Neuronal stem cell (in vitro differentiated cells): ENCODE measurements around the gene SMCHD1.

ENCODE experiments used
- DNase-seq: peaks from one replicate; pipeline ENCODE4 v3.0.0-alpha.2; 2013; ENCODE audit warnings: low spot score
- H2AFZ ChIP-seq: one replicate; pipeline ENCODE4 v1.6.1; 2013; ENCODE audit warnings: mild to moderate bottlenecking, low read length, inconsistent platforms
- H2AK5ac ChIP-seq: 2 replicates; pipeline ENCODE4 v1.6.1; 2013; ENCODE audit warnings: low read depth, mild to moderate bottlenecking, inconsistent platforms, low read length, moderate library complexity, mixed read lengths
- H2BK120ac ChIP-seq: 2 replicates; pipeline ENCODE4 v1.6.1; 2013; ENCODE audit warnings: low read depth, mild to moderate bottlenecking, inconsistent platforms, low read length, moderate library complexity, mixed read lengths
- H2BK12ac ChIP-seq: one replicate; pipeline ENCODE4 v1.6.1; 2013; ENCODE audit warnings: low read length, inconsistent platforms
- H2BK15ac ChIP-seq: 2 replicates; pipeline ENCODE4 v1.6.1; 2013; ENCODE audit warnings: mild to moderate bottlenecking, low read length, inconsistent platforms, mixed read lengths
- H2BK5ac ChIP-seq: one replicate; pipeline ENCODE4 v1.6.1; 2013; ENCODE audit warnings: inconsistent platforms, mild to moderate bottlenecking, low read length, moderate library complexity
- H3K14ac ChIP-seq: one replicate; pipeline ENCODE4 v1.6.1; 2013; ENCODE audit warnings: low read length, inconsistent platforms
- H3K18ac ChIP-seq: 2 replicates; pipeline ENCODE4 v1.6.1; 2013; ENCODE audit warnings: low read length, inconsistent platforms
- H3K23ac ChIP-seq: 2 replicates; pipeline ENCODE4 v1.6.1; 2013; ENCODE audit warnings: low read depth, mild to moderate bottlenecking, mixed read lengths, low read length, inconsistent platforms; ENCODE audit not compliant: poor library complexity
- H3K27ac ChIP-seq: replicated peaks from 3 replicates; pipeline ENCODE4 v1.5.1; 2013; ENCODE audit warnings: low read length, inconsistent platforms
- H3K27me3 ChIP-seq, 3 experiments: 2 replicates each; pipeline ENCODE4 v1.6.1; 2013; ENCODE audit warnings: low read length in 3 of 3, mild to moderate bottlenecking in 2 of 3, inconsistent platforms in 1 of 3, low read depth in 1 of 3, mixed read lengths in 1 of 3, moderate library complexity in 1 of 3; ENCODE audit not compliant: control insufficient read depth in 3 of 3, insufficient read depth in 3 of 3
- H3K36me3 ChIP-seq, 2 donors: replicated peaks in 1 of 2; 2 replicates each; pipeline ENCODE4 v1.6.1; 2013; ENCODE audit warnings: low read length in 2 of 2; ENCODE audit not compliant: control insufficient read depth in 2 of 2, insufficient read depth in 2 of 2
- H3K4ac ChIP-seq: 2 replicates; pipeline ENCODE4 v1.6.1; 2013; ENCODE audit warnings: inconsistent platforms, mild to moderate bottlenecking, low read length, moderate library complexity
- H3K4me1 ChIP-seq, 2 donors: 1 replicate in 1 of 2; 2 replicates in 1 of 2; pipeline ENCODE4 v1.6.1; 2013; ENCODE audit warnings: low read length in 2 of 2, low read depth in 1 of 2; ENCODE audit not compliant: control insufficient read depth in 2 of 2, insufficient read depth in 1 of 2
- H3K4me2 ChIP-seq: one replicate; pipeline ENCODE4 v1.6.1; 2013; ENCODE audit warnings: mild to moderate bottlenecking, low read length, inconsistent platforms; ENCODE audit not compliant: insufficient read depth, poor library complexity, severe bottlenecking
- H3K4me3 ChIP-seq, 2 donors: 2 replicates each; pipeline ENCODE4 v1.5.1; 2013; ENCODE audit warnings: low read length in 2 of 2, mild to moderate bottlenecking in 2 of 2, inconsistent platforms in 1 of 2, moderate library complexity in 1 of 2
- H3K79me1 ChIP-seq: one replicate; pipeline ENCODE4 v1.6.1; 2013; ENCODE audit warnings: low read depth, mild to moderate bottlenecking, inconsistent platforms, low read length, moderate library complexity
- H3K9ac ChIP-seq: one replicate; pipeline ENCODE4 v1.6.1; 2013; ENCODE audit warnings: mild to moderate bottlenecking, low read depth, low read length, inconsistent platforms; ENCODE audit not compliant: poor library complexity
- H3K9me3 ChIP-seq, 2 donors: replicated peaks in 1 of 2; 2 replicates each; pipeline versions ENCODE3 to v1.6.1; 2013; ENCODE audit warnings: low read length in 2 of 2, mild to moderate bottlenecking in 2 of 2, inconsistent platforms in 1 of 2, low read depth in 1 of 2, mixed read lengths in 1 of 2, moderate library complexity in 1 of 2; ENCODE audit not compliant: control insufficient read depth in 2 of 2, insufficient read depth in 1 of 2
- H4K8ac ChIP-seq: one replicate; pipeline ENCODE4 v1.6.1; 2013; ENCODE audit warnings: low read depth, mild to moderate bottlenecking, inconsistent platforms, low read length, moderate library complexity
- H4K91ac ChIP-seq: one replicate; pipeline ENCODE4 v1.6.1; 2013; ENCODE audit warnings: low read length, low read depth, mild to moderate bottlenecking, inconsistent platforms; ENCODE audit not compliant: poor library complexity
- WGBS, 2 donors: extraction: QIAGEN DNeasy Blood & Tissue Kit; methylation state at CpG; one replicate each; pipeline ENCODE4 v1.1.7; 2013; ENCODE audit warnings: missing lambda C conversion rate in 2 of 2, mixed read lengths in 1 of 2; ENCODE audit not compliant: insufficient read length in 2 of 2, insufficient replicate concordance in 1 of 2; ENCODE audit errors: extremely low coverage in 2 of 2; 5-methylcytosine and 5-hydroxymethylcytosine counted together

SMCHD1 gene

DNA sequence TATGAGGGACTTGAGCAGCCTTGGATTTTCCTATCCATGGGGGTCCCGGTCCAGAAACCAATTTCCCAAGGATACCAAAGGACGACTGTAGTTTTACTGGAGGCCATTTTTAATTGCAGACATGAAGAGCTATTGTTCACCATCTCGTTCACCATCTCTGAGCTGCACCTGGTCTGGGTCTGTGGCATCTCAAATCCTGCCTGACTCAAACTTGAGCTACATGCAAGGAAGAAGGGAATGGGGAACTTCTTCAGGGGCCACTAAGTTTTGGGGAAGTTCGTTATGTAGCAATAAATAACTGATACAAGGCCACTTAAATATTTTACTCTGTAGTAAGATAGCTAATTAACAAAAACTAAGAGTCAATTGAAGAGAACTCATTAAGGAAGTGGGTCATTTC lies 2.1 kb upstream of the SMCHD1 start:
- H3K18ac ChIP-seq = no peak overlapping the region
- H3K9me3 ChIP-seq = no peaks in the 10 kb centered on the region
- no peak overlapping the region for H3K14ac ChIP-seq
- no peak overlapping the region for H2BK5ac ChIP-seq
- H3K27me3 ChIP-seq = peaks cover 0 to 12% (median 0%) of the 10 kb centered on the region in 3 experiments
- no peak overlapping the region for H3K9ac ChIP-seq
- H3K27ac ChIP-seq = no peak overlapping the region
- H3K4ac ChIP-seq = no peak overlapping the region
- H3K4me2 ChIP-seq = no peak overlapping the region
- H2BK15ac ChIP-seq = no peak overlapping the region
- no peak overlapping the region for H2BK12ac ChIP-seq
- H3K79me1 ChIP-seq = peaks cover 8% of the 10 kb centered on the region
- WGBS, 2 donors = no CpG with 5 or more reads among the region's 4 CpGs
- peaks cover 0 to 5% of the 10 kb centered on the region in 2 donors for H3K36me3 ChIP-seq
- H2BK120ac ChIP-seq = no peak overlapping the region
- H2AFZ ChIP-seq = no peak overlapping the region
- H4K91ac ChIP-seq = no peak overlapping the region
- no peak overlapping the region for H2AK5ac ChIP-seq
- no peak overlapping the region for H3K4me3 ChIP-seq
- H3K4me1 ChIP-seq = peaks cover 2% of the 10 kb centered on the region in 2 donors
- DNase-seq = no peak
- H3K23ac ChIP-seq = no peak overlapping the region
- no peak overlapping the region for H4K8ac ChIP-seq

DNA sequence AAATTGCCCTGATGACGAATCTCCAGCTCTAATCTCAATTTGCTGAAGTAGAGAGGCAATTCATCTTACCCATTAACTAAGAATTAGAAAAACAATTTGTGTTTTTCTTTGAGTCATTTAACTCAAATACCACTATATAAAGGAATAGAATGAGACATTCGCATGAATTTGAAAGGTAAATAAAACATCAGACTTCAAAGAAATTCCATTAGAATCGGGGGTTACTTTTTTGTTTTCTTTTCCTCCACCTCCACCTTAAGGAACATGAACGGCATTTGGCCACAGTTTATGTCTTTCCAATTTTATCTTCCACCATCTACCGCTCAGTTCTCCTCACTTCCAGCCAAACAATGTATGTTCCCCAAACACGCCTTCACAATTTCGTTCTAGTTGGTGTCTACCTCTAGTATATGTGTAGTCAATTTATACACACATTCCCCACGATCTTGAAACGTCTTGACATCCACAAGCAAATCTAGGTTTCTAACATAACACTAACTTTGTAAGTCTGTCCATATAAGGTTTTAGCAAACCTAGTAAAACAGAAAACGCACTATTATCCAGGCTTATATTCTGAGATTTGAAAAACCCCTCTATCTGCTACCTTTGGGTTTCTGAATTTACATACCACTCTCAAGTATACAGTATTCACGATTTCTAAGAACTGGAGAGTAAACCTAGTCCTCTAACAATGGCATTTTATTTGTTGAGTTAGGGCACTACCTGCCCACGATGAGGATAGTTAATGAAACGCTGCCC lies 1.2 kb upstream of the SMCHD1 start:
- H3K36me3 ChIP-seq = peaks cover 0 to 14% of the 10 kb centered on the region in 2 donors

DNA sequence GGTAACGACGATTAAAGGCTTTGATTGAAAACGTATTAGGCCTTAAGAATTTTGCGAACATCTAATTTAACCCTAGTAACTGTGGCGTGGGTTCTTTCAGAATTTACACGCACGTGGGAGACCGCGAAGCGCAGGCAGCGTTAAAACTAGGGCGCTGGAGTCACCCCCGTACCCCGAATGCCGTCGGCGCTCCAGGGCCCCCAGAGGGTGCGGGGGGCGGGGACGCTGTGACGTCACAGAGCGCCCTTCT lies 673 bp upstream of the SMCHD1 start:
- H2BK5ac ChIP-seq = peak overlapping the region; percentile 99
- H3K4me3 ChIP-seq = peak overlapping the region; percentile 59 to 95
- peaks cover 0 to 18% of the 10 kb centered on the region in 2 donors for H3K36me3 ChIP-seq
- peak overlapping the region; percentile 97 for H2AFZ ChIP-seq
- H2AK5ac ChIP-seq = no peak overlapping the region
- H3K27me3 ChIP-seq = peaks cover 0 to 12% (median 0%) of the 10 kb centered on the region in 3 experiments
- H3K4me1 ChIP-seq = peaks cover 2% of the 10 kb centered on the region in 2 donors
- WGBS, 2 donors = no CpG with 5 or more reads among the region's 22 CpGs
- no peak overlapping the region for H3K27ac ChIP-seq
- no peak overlapping the region for H2BK12ac ChIP-seq
- H4K8ac ChIP-seq = no peak overlapping the region
- H4K91ac ChIP-seq = no peak overlapping the region
- peaks cover 0 to 3% of the 10 kb centered on the region in 2 donors for H3K9me3 ChIP-seq
- peak overlapping the region; percentile 85 for H2BK15ac ChIP-seq
- H3K4me2 ChIP-seq = peak overlapping the region; percentile 86
- H3K79me1 ChIP-seq = peaks cover 8% of the 10 kb centered on the region
- H3K9ac ChIP-seq = peak overlapping the region; percentile 93
- H2BK120ac ChIP-seq = no peak overlapping the region
- H3K14ac ChIP-seq = no peak overlapping the region
- DNase-seq = no peak
- H3K18ac ChIP-seq = peak overlapping the region; percentile 99
- no peak overlapping the region for H3K4ac ChIP-seq
- H3K23ac ChIP-seq = peak overlapping the region; percentile 98

More for the DNA sequence above, 1.2 kb upstream of the SMCHD1 start:
- peaks cover 8% of the 10 kb centered on the region for H3K79me1 ChIP-seq
- peaks cover 2% of the 10 kb centered on the region in 2 donors for H3K4me1 ChIP-seq
- H2AFZ ChIP-seq = peak overlapping the region; percentile 97
- no peak overlapping the region for H2AK5ac ChIP-seq
- H4K91ac ChIP-seq = no peak overlapping the region
- peak overlapping the region; percentile 86 for H3K4me2 ChIP-seq
- no peak overlapping the region for H3K23ac ChIP-seq
- no peak overlapping the region for H4K8ac ChIP-seq
- H3K4ac ChIP-seq = no peak overlapping the region
- H2BK5ac ChIP-seq = no peak overlapping the region
- no peak overlapping the region for H2BK12ac ChIP-seq
- DNase-seq = no peak
- H2BK120ac ChIP-seq = no peak overlapping the region
- H3K27me3 ChIP-seq = peaks cover 0 to 12% (median 0%) of the 10 kb centered on the region in 3 experiments
- peak overlapping the region; percentile 59 to 95 for H3K4me3 ChIP-seq
- no peak overlapping the region for H2BK15ac ChIP-seq
- peaks cover 0 to 1% of the 10 kb centered on the region in 2 donors for H3K9me3 ChIP-seq
- no peak overlapping the region for H3K18ac ChIP-seq
- H3K9ac ChIP-seq = no peak overlapping the region
- WGBS, 2 donors = no CpG with 5 or more reads among the region's 13 CpGs
- no peak overlapping the region for H3K27ac ChIP-seq
- H3K14ac ChIP-seq = no peak overlapping the region

DNA sequence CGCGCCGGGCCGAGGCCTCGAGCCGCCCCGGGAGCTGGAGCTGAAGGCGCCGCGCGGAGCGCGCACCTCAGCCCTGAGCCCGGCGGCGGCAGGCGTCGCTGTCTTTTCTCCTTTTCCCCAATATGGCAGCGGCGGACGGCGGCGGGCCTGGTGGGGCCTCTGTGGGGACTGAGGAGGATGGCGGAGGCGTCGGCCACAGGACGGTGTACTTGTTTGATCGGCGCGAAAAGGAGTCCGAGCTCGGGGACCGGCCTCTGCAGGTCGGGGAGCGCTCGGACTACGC lies 369 bp downstream of the SMCHD1 start:
- H3K36me3 ChIP-seq = peaks cover 0 to 27% of the 10 kb centered on the region in 2 donors
- H3K4me3 ChIP-seq = peak overlapping the region; percentile 59 to 99
- H2BK12ac ChIP-seq = no peak overlapping the region
- no peak overlapping the region for H2BK15ac ChIP-seq
- H3K9me3 ChIP-seq = peaks cover 0 to 11% of the 10 kb centered on the region in 2 donors
- H3K14ac ChIP-seq = peak overlapping the region; percentile 94
- no peak for DNase-seq
- no peak overlapping the region for H4K8ac ChIP-seq
- H3K4me2 ChIP-seq = peak overlapping the region; percentile 96
- H2BK5ac ChIP-seq = peak overlapping the region; percentile 94
- peak overlapping the region; percentile 53 for H3K4ac ChIP-seq
- H2AFZ ChIP-seq = peak overlapping the region; percentile 97
- WGBS, 2 donors = no CpG with 5 or more reads among the region's 37 CpGs
- H2AK5ac ChIP-seq = no peak overlapping the region
- H3K27me3 ChIP-seq = peaks cover 0 to 12% (median 0%) of the 10 kb centered on the region in 3 experiments
- H2BK120ac ChIP-seq = no peak overlapping the region
- H4K91ac ChIP-seq = no peak overlapping the region
- peaks cover 2% of the 10 kb centered on the region in 2 donors for H3K4me1 ChIP-seq
- H3K9ac ChIP-seq = peak overlapping the region; percentile 99
- peaks cover 10% of the 10 kb centered on the region for H3K79me1 ChIP-seq
- peak overlapping the region; percentile 93 for H3K27ac ChIP-seq
- peak overlapping the region; percentile 97 for H3K18ac ChIP-seq
- H3K23ac ChIP-seq = peak overlapping the region; percentile 98
